ENCODE data around the gene CDYL. TPM values are rescaled to one million over a fixed set of nuclear protein-coding genes. Genes with fewer than 3 reads are reported as not detected.

Gene CDYL
- total and polyA plus RNA-seq, 7 donors = 10.0 to 30.0 (median 19.9) TPM

GRCh38 chr6:4852938-4853337 is 76.7 kb downstream of the CDYL start:
- intact Hi-C loops (cut with DNase I) = no loop called here
- Histone ChIP-seq H3K4me1 (peaks cover 17% of the 10 kb centered on the region), H3K4me3 (no peak overlapping the region), H3K27me3 (ENCODE audit: insufficient read depth in 3 of 3, low read length in 2 of 3) (no peaks in the 10 kb centered on the region), H3K9me3 (no peaks in the 10 kb centered on the region), H3K36me3 (ENCODE audit: insufficient read depth in 1 of 2, low read depth in 1 of 2) (no peaks in the 10 kb centered on the region), H3K27ac (no peak overlapping the region)
- WGBS, 3 donors = 90 to 97% (median 91%) methylated on average over 5 of the region's 5 CpGs
- DNase-seq = no peak
- ATAC-seq = no peak
- TF ChIP-seq CTCF (IDR thresholded peaks at IDR 0.05) = no peak

GRCh38 chr6:4853349-4853748 is 77.1 kb downstream of the CDYL start:
- no peak overlapping the region for H3K4me3 ChIP-seq
- WGBS, 3 donors = 72 to 80% (median 77%) methylated on average over 4 of the region's 4 CpGs

GRCh38 chr6:4853782-4854511 is 77.7 kb downstream of the CDYL start:
- 89 to 91% (median 90%) methylated on average over 16 of the region's 16 CpGs for whole genome bisulfite sequencing, 3 donors

More at GRCh38 chr6:4853349-4853748, 77.1 kb downstream of the CDYL start:
- no peak for TF ChIP-seq CTCF (IDR thresholded peaks at IDR 0.05)
- Histone ChIP-seq H3K4me1 (peaks cover 13% of the 10 kb centered on the region), H3K9me3 (no peaks in the 10 kb centered on the region), H3K27ac (no peak overlapping the region), H3K36me3 (ENCODE audit: insufficient read depth in 1 of 2, low read depth in 1 of 2) (no peaks in the 10 kb centered on the region), H3K27me3 (ENCODE audit: insufficient read depth in 3 of 3, low read length in 2 of 3) (no peaks in the 10 kb centered on the region)
- DNase-seq (no peak), ATAC-seq (no peak)
- intact Hi-C loops (cut with DNase I) = no loop called here

GRCh38 chr6:4856785-4857184 is 80.6 kb downstream of the CDYL start:
- intact Hi-C loops (cut with DNase I) = no loop called here
- Histone ChIP-seq H3K4me1 (peaks cover 1% of the 10 kb centered on the region), H3K27me3 (ENCODE audit: insufficient read depth in 3 of 3, low read length in 2 of 3) (no peaks in the 10 kb centered on the region), H3K36me3 (ENCODE audit: insufficient read depth in 1 of 2, low read depth in 1 of 2) (no peaks in the 10 kb centered on the region), H3K9me3 (no peaks in the 10 kb centered on the region), H3K27ac (no peak overlapping the region), H3K4me3 (no peak overlapping the region)
- no peak for DNase-seq
- TF ChIP-seq CTCF (IDR thresholded peaks at IDR 0.05) = no peak
- peak in 1 of 4 donors; percentile 38 for ATAC-seq
- WGBS, 3 donors = 77 to 81% (median 80%) methylated on average over 3 of the region's 3 CpGs

More at GRCh38 chr6:4853782-4854511, 77.7 kb downstream of the CDYL start:
- DNase-seq = no peak
- Histone ChIP-seq H3K27ac (no peak overlapping the region), H3K36me3 (ENCODE audit: insufficient read depth in 1 of 2, low read depth in 1 of 2) (no peaks in the 10 kb centered on the region), H3K4me3 (no peak overlapping the region), H3K9me3 (no peaks in the 10 kb centered on the region), H3K27me3 (ENCODE audit: insufficient read depth in 3 of 3, low read length in 2 of 3) (no peaks in the 10 kb centered on the region), H3K4me1 (peaks cover 7% of the 10 kb centered on the region)
- no peak for ATAC-seq
- intact Hi-C loops (cut with DNase I) = no loop called here
- TF ChIP-seq CTCF (IDR thresholded peaks at IDR 0.05) = no peak
